Esophagus muscularis mucosa (tissue), 3 donors: ENCODE data around the gene OR1C1.

Experiments used
- POLR2A ChIP-seq: fragments of 450-650 bp; IDR thresholded peaks from one replicate; pipeline ENCODE4 v1.6.1; 2017; ENCODE audit warnings: antibody characterized with exemption, moderate library complexity, mild to moderate bottlenecking, low read depth
- POLR2AphosphoS5 ChIP-seq, 2 donors: sonication (generic); formaldehyde crosslinking; IDR thresholded peaks; one replicate each; pipeline ENCODE4 v1.6.1; 2017; ENCODE audit warnings: antibody characterized with exemption in 2 of 2
- TF ChIP-seq, protein P1 (sequence below), 3 experiments: fragments of 200-600 bp in 2 of 3; fragments of 450-650 bp in 1 of 3; sonication (generic) in 2 of 3; IDR thresholded peaks; one replicate each; pipeline ENCODE4 v1.5.1; 2017 to 2019; ENCODE audit warnings: antibody characterized with exemption in 3 of 3, mild to moderate bottlenecking in 2 of 3, moderate library complexity in 1 of 3

DNA sequence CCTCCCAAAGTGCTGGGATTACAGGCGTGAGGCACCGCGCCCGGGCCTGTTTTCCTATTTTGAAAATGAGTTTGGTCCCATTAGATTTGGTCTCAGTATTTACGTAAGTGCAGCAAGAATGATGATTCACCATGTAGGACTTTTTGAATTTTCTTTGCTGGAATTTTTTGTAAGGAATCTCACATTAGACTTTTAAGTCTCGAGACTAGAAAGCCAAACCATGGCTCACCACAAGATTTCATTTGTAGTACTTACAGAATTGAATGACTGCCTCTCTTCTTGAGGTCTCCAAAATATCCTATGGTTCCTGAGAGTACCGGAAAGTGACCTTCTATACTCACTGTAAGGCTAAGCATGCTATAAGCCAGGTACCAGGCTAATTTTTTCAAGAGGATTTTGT is 12.7 kb downstream of the OR1C1 start:
- TF ChIP-seq, protein P1, sequence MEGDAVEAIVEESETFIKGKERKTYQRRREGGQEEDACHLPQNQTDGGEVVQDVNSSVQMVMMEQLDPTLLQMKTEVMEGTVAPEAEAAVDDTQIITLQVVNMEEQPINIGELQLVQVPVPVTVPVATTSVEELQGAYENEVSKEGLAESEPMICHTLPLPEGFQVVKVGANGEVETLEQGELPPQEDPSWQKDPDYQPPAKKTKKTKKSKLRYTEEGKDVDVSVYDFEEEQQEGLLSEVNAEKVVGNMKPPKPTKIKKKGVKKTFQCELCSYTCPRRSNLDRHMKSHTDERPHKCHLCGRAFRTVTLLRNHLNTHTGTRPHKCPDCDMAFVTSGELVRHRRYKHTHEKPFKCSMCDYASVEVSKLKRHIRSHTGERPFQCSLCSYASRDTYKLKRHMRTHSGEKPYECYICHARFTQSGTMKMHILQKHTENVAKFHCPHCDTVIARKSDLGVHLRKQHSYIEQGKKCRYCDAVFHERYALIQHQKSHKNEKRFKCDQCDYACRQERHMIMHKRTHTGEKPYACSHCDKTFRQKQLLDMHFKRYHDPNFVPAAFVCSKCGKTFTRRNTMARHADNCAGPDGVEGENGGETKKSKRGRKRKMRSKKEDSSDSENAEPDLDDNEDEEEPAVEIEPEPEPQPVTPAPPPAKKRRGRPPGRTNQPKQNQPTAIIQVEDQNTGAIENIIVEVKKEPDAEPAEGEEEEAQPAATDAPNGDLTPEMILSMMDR (IDR thresholded peaks at IDR 0.05), result no peak
- TF ChIP-seq POLR2A (no peak), POLR2AphosphoS5 (IDR thresholded peaks at IDR 0.05) (no peak)
